Endothelial cell of umbilical vein (primary cell): Measurements from ENCODE around the gene DMRT3.

Experiments used
- EZH2 ChIP-seq: IDR thresholded peaks from 2 replicates; pipeline ENCODE4 v1.6.1; 2012; ENCODE audit warnings: borderline replicate concordance, low read depth, mild to moderate bottlenecking, moderate library complexity, low read length, inconsistent platforms; ENCODE audit not compliant: severe bottlenecking
- FOS ChIP-seq: IDR thresholded peaks from 2 replicates; pipeline ENCODE4 v1.6.1; 2011; ENCODE audit warnings: mild to moderate bottlenecking, low read length, moderate library complexity, borderline replicate concordance; ENCODE audit not compliant: insufficient read depth
- JUN ChIP-seq: IDR thresholded peaks from 2 replicates; pipeline ENCODE4 v1.6.1; 2011; ENCODE audit warnings: borderline replicate concordance, low read depth; ENCODE audit not compliant: insufficient read length, insufficient read depth
- POLR2A ChIP-seq: IDR thresholded peaks from 2 replicates; pipeline ENCODE4 v1.6.1; 2012; ENCODE audit warnings: low read depth, mild to moderate bottlenecking, control low read depth, low read length
- POLR2AphosphoS5 ChIP-seq: IDR thresholded peaks from 2 replicates; pipeline ENCODE4 v1.6.1; 2012; ENCODE audit warnings: low read depth, mild to moderate bottlenecking, control low read depth, low read length, moderate library complexity; ENCODE audit not compliant: insufficient read depth
- TF ChIP-seq, protein P1 (sequence below), 2 donors: IDR thresholded peaks; 1 replicate in 1 of 2; 2 replicates in 1 of 2; pipeline ENCODE4 v1.5.1; 2011; ENCODE audit warnings: low read length in 2 of 2, mild to moderate bottlenecking in 2 of 2, moderate library complexity in 2 of 2, control low read depth in 1 of 2, inconsistent platforms in 1 of 2, low read depth in 1 of 2; ENCODE audit not compliant: insufficient read depth in 1 of 2; ENCODE audit errors: extremely low read depth in 1 of 2
- TF ChIP-seq, protein P2 (sequence below): IDR thresholded peaks from 2 replicates; pipeline ENCODE4 v1.6.1; 2011; ENCODE audit not compliant: insufficient read depth, insufficient read length

GRCh38 chr9:974996-975739 lies 1.3 kb upstream of the DMRT3 start:
- TF ChIP-seq FOS = no peak
- peak; percentile 90 for TF ChIP-seq EZH2
- TF ChIP-seq, protein P1, sequence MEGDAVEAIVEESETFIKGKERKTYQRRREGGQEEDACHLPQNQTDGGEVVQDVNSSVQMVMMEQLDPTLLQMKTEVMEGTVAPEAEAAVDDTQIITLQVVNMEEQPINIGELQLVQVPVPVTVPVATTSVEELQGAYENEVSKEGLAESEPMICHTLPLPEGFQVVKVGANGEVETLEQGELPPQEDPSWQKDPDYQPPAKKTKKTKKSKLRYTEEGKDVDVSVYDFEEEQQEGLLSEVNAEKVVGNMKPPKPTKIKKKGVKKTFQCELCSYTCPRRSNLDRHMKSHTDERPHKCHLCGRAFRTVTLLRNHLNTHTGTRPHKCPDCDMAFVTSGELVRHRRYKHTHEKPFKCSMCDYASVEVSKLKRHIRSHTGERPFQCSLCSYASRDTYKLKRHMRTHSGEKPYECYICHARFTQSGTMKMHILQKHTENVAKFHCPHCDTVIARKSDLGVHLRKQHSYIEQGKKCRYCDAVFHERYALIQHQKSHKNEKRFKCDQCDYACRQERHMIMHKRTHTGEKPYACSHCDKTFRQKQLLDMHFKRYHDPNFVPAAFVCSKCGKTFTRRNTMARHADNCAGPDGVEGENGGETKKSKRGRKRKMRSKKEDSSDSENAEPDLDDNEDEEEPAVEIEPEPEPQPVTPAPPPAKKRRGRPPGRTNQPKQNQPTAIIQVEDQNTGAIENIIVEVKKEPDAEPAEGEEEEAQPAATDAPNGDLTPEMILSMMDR (IDR thresholded peaks at IDR 0.05; ENCODE audit: extremely low read depth in 1 of 2, insufficient read depth in 1 of 2, low read depth in 1 of 2, low read length in 2 of 2) = no peak
- TF ChIP-seq, protein P2, sequence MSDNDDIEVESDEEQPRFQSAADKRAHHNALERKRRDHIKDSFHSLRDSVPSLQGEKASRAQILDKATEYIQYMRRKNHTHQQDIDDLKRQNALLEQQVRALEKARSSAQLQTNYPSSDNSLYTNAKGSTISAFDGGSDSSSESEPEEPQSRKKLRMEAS = no peak
- no peak for TF ChIP-seq POLR2A
- no peak for TF ChIP-seq POLR2AphosphoS5
- TF ChIP-seq JUN = no peak
